ENCODE measurements around the gene IFI16. TPM values are rescaled to one million over a fixed set of nuclear protein-coding genes. Genes with fewer than 3 reads are reported as not detected.

IFI16 gene
- total and polyA plus RNA-seq, 10 of the 15 experiments (the other 5 are each of a cell fraction or from before 2014, with no cell fraction given) = 120 to 375 (median 188) TPM

- TF ChIP-seq NFXL1 (IDR thresholded peaks at IDR 0.05; ENCODE audit: borderline replicate concordance) (no peak), PML (IDR thresholded peaks at IDR 0.05; ENCODE audit: low read length) (no peak), MEF2A (IDR thresholded peaks at IDR 0.05; ENCODE audit: insufficient read depth, low read depth, low read length) (no peak), EZH2 (IDR thresholded peaks at IDR 0.05; ENCODE audit: borderline replicate concordance, control insufficient read depth, low read depth, low read length) (no peak), IKZF1 (conservative IDR thresholded peaks at IDR 0.05) (peak; percentile 69), CEBPZ (IDR thresholded peaks at IDR 0.05; ENCODE audit: low read depth, low read length) (no peak), BCL11A (IDR thresholded peaks at IDR 0.05; ENCODE audit: low read depth, low read length) (no peak), SMARCA5 (IDR thresholded peaks at IDR 0.05) (no peak), POLR2AphosphoS2 (IDR thresholded peaks at IDR 0.05; ENCODE audit: low read depth, low read length) (peak; percentile 50; the same call in 1 of the 2 replicates), NBN (IDR thresholded peaks at IDR 0.05) (peak; percentile 75; the same call in 1 of the 2 replicates), EED (IDR thresholded peaks at IDR 0.05; ENCODE audit: low read depth) (0 out of 2 replicates have a peak, but pooled peaks have one; percentile 14), BACH1 (IDR thresholded peaks at IDR 0.05; ENCODE audit: borderline replicate concordance) (peak; percentile 57; the same call in 1 of the 2 replicates), CBX5 (IDR thresholded peaks at IDR 0.05; ENCODE audit: low read depth) (peak; percentile 65; the same call in 1 of the 2 replicates), PBX3 (IDR thresholded peaks at IDR 0.05; ENCODE audit: insufficient replicate concordance, low read depth, low read length) (no peak), YBX1 (IDR thresholded peaks at IDR 0.05) (no peak), SPI1 (IDR thresholded peaks at IDR 0.05; ENCODE audit: borderline replicate concordance, insufficient read depth, low read depth, low read length) (peak; percentile 80; the same call in 1 of the 2 replicates), NR2C1 (IDR thresholded peaks at IDR 0.05) (no peak), NFYB (IDR thresholded peaks at IDR 0.05; ENCODE audit: insufficient read depth, low read depth, low read length) (no peak), ASH2L (IDR thresholded peaks at IDR 0.05; ENCODE audit: borderline replicate concordance, low read depth) (no peak), IRF3 (IDR thresholded peaks at IDR 0.05) (no peak), SP1 (IDR thresholded peaks at IDR 0.05; ENCODE audit: low read depth, low read length) (no peak), MYC (IDR thresholded peaks at IDR 0.05; ENCODE audit: insufficient read depth, insufficient read length, insufficient replicate concordance, low read length, severe bottlenecking) (no peak), SREBF1 (IDR thresholded peaks at IDR 0.05; ENCODE audit: low read length) (no peak)
These were observed 5.8 kb downstream of the IFI16 start (continued) for GRCh38 chr1:159015440-159015909.
